ENCODE data around the gene MINDY4. TPM values are rescaled to one million over a fixed set of nuclear protein-coding genes. Genes with fewer than 3 reads are reported as not detected.
A peak's percentile ranks its signal among the peaks of the same experiment; 100 is the strongest.

MINDY4 gene
- total and polyA plus RNA-seq, 7 experiments from 2014 or later, result 0.41 to 1.5 (median 0.91) TPM

- ATAC-seq (no peak), DNase-seq (no peak)
- H3K27ac Mint-ChIP-seq, result no peak overlapping the region
- intact Hi-C loops (cut with micrococcal nuclease), result no loop called here
- no peaks in the 10 kb centered on the region for H3K27me3 Mint-ChIP-seq
- peaks cover 0 to 9% (median 0%) of the 10 kb centered on the region in 7 donors for H3K4me1 Mint-ChIP-seq
- H3K27ac ChIP-seq (ENCODE audit: low read depth, low read length), result no peak overlapping the region
- H3K4me1 ChIP-seq (ENCODE audit: control insufficient read depth in 2 of 2, insufficient read depth in 2 of 2, low read length in 2 of 2), result no peaks in the 10 kb centered on the region
- no peak overlapping the region for H3K4me3 ChIP-seq (ENCODE audit: low read length)
- ChIA-PET CTCF (no interaction called here), POLR2A (no interaction called here)
- H3K9me3 Mint-ChIP-seq, result no peaks in the 10 kb centered on the region
- peaks cover 0 to 5% (median 0%) of the 10 kb centered on the region in 5 donors for H3K36me3 Mint-ChIP-seq
- no peaks in the 10 kb centered on the region for H3K9me3 ChIP-seq (ENCODE audit: control insufficient read depth in 2 of 3, low read length in 3 of 3)
- H3K36me3 ChIP-seq (ENCODE audit: control insufficient read depth in 2 of 3, insufficient read depth in 3 of 3, low read length in 3 of 3), result no peaks in the 10 kb centered on the region
- H3K4me3 Mint-ChIP-seq, result no peak overlapping the region
- H3K27me3 ChIP-seq (ENCODE audit: control insufficient read depth in 2 of 2, insufficient read depth in 2 of 2, low read length in 2 of 2), result no peaks in the 10 kb centered on the region
Observed at GRCh38 chr7:30791114-30791513, 19.9 kb downstream of the MINDY4 start.

- no peaks in the 10 kb centered on the region for H3K4me1 ChIP-seq (ENCODE audit: control insufficient read depth in 2 of 2, insufficient read depth in 2 of 2, low read length in 2 of 2)
- H3K4me3 ChIP-seq (ENCODE audit: low read length), result no peak overlapping the region
- DNase-seq (no peak), ATAC-seq (no peak)
- H3K27ac ChIP-seq (ENCODE audit: low read depth, low read length), result no peak overlapping the region
- no peaks in the 10 kb centered on the region for H3K9me3 ChIP-seq (ENCODE audit: control insufficient read depth in 2 of 3, low read length in 3 of 3)
- no peaks in the 10 kb centered on the region for H3K36me3 ChIP-seq (ENCODE audit: control insufficient read depth in 2 of 3, insufficient read depth in 3 of 3, low read length in 3 of 3)
- intact Hi-C loops (cut with micrococcal nuclease), result no loop called here
- Mint-ChIP-seq H3K4me3 (no peak overlapping the region), H3K27me3 (no peaks in the 10 kb centered on the region), H3K9me3 (no peaks in the 10 kb centered on the region), H3K27ac (peak overlapping the region in 1 of 9 donors; percentile 57), H3K4me1 (peaks cover 0 to 27% (median 0%) of the 10 kb centered on the region in 7 donors), H3K36me3 (no peaks in the 10 kb centered on the region)
- CTCF ChIA-PET, result no interaction called here
- no peaks in the 10 kb centered on the region for H3K27me3 ChIP-seq (ENCODE audit: control insufficient read depth in 2 of 2, insufficient read depth in 2 of 2, low read length in 2 of 2)
- POLR2A ChIA-PET, result no interaction called here
Observed at GRCh38 chr7:30795161-30795948, 24.1 kb downstream of the MINDY4 start.

- Histone ChIP-seq H3K4me1 (ENCODE audit: control insufficient read depth in 2 of 2, insufficient read depth in 2 of 2, low read length in 2 of 2) (peaks cover 0 to 6% of the 10 kb centered on the region in 2 donors), H3K27me3 (ENCODE audit: control insufficient read depth in 2 of 2, insufficient read depth in 2 of 2, low read length in 2 of 2) (no peaks in the 10 kb centered on the region), H3K4me3 (ENCODE audit: low read length) (no peak overlapping the region), H3K9me3 (ENCODE audit: control insufficient read depth in 2 of 3, low read length in 3 of 3) (no peaks in the 10 kb centered on the region), H3K36me3 (ENCODE audit: control insufficient read depth in 2 of 3, insufficient read depth in 3 of 3, low read length in 3 of 3) (no peaks in the 10 kb centered on the region), H3K27ac (ENCODE audit: low read depth, low read length) (no peak overlapping the region)
- ATAC-seq (no peak), DNase-seq (no peak)
- H3K9me3 Mint-ChIP-seq, result no peaks in the 10 kb centered on the region
- H3K27me3 Mint-ChIP-seq, result no peaks in the 10 kb centered on the region
- intact Hi-C loops (cut with micrococcal nuclease), result no loop called here
- H3K27ac Mint-ChIP-seq, result peak overlapping the region in 4 of 9 donors; percentile 0 to 64 (median 44)
- ChIA-PET CTCF (interaction anchor here (0.6 kb wide), 1 partner anchor 32 kb away, joined by 3 read pairs; no protein-coding TSS in a partner anchor), POLR2A (interaction anchor here (0.7 kb wide), 1 partner anchor 719 kb away, joined by 3 read pairs; no protein-coding TSS in a partner anchor)
- peak overlapping the region in 1 of 10 donors; percentile 24 for H3K4me3 Mint-ChIP-seq
- peaks cover 0 to 35% (median 4%) of the 10 kb centered on the region in 7 donors for H3K4me1 Mint-ChIP-seq
- no peaks in the 10 kb centered on the region for H3K36me3 Mint-ChIP-seq
Observed at GRCh38 chr7:30796105-30796869, 25.1 kb downstream of the MINDY4 start.

GRCh38 chr7:30797176-30798040 lies 26.2 kb downstream of the MINDY4 start:
- ChIA-PET POLR2A (interaction anchor here (0.7 kb wide), 1 partner anchor 720 kb away, joined by 3 read pairs; no protein-coding TSS in a partner anchor), CTCF (interaction anchor here (0.5 to 0.6 kb wide), 2 partner anchors 33 to 1895 kb away, joined by 3 read pairs; no protein-coding TSS in a partner anchor)
- intact Hi-C loops (cut with micrococcal nuclease), result no loop called here
- Mint-ChIP-seq H3K4me3 (no peak overlapping the region), H3K27ac (peak overlapping the region in 3 of 9 donors; percentile 4 to 9 (median 4)), H3K27me3 (no peaks in the 10 kb centered on the region), H3K9me3 (no peaks in the 10 kb centered on the region), H3K36me3 (no peaks in the 10 kb centered on the region), H3K4me1 (peaks cover 0 to 35% (median 4%) of the 10 kb centered on the region in 7 donors)
- no peaks in the 10 kb centered on the region for H3K27me3 ChIP-seq (ENCODE audit: control insufficient read depth in 2 of 2, insufficient read depth in 2 of 2, low read length in 2 of 2)
- no peak overlapping the region for H3K27ac ChIP-seq (ENCODE audit: low read depth, low read length)
- DNase-seq (no peak), ATAC-seq (no peak)
- no peak overlapping the region for H3K4me3 ChIP-seq (ENCODE audit: low read length)
- peaks cover 0 to 6% of the 10 kb centered on the region in 2 donors for H3K4me1 ChIP-seq (ENCODE audit: control insufficient read depth in 2 of 2, insufficient read depth in 2 of 2, low read length in 2 of 2)
- H3K36me3 ChIP-seq (ENCODE audit: control insufficient read depth in 2 of 3, insufficient read depth in 3 of 3, low read length in 3 of 3), result no peaks in the 10 kb centered on the region
- no peaks in the 10 kb centered on the region for H3K9me3 ChIP-seq (ENCODE audit: control insufficient read depth in 2 of 3, low read length in 3 of 3)

- intact Hi-C loops (cut with micrococcal nuclease), result no loop called here
- POLR2A ChIA-PET, result no interaction called here
- Mint-ChIP-seq H3K4me3 (no peak overlapping the region), H3K27me3 (no peaks in the 10 kb centered on the region), H3K9me3 (no peaks in the 10 kb centered on the region), H3K36me3 (no peaks in the 10 kb centered on the region), H3K27ac (no peak overlapping the region), H3K4me1 (peaks cover 0 to 35% (median 4%) of the 10 kb centered on the region in 7 donors)
- DNase-seq, result no peak
- ATAC-seq, result no peak
- no peaks in the 10 kb centered on the region for H3K36me3 ChIP-seq (ENCODE audit: control insufficient read depth in 2 of 3, insufficient read depth in 3 of 3, low read length in 3 of 3)
- no peak overlapping the region for H3K27ac ChIP-seq (ENCODE audit: low read depth, low read length)
- H3K9me3 ChIP-seq (ENCODE audit: control insufficient read depth in 2 of 3, low read length in 3 of 3), result no peaks in the 10 kb centered on the region
- H3K4me3 ChIP-seq (ENCODE audit: low read length), result no peak overlapping the region
- H3K4me1 ChIP-seq (ENCODE audit: control insufficient read depth in 2 of 2, insufficient read depth in 2 of 2, low read length in 2 of 2), result peaks cover 0 to 6% of the 10 kb centered on the region in 2 donors
- CTCF ChIA-PET, result interaction anchor here (1.4 kb wide), 1 partner anchor 323 kb away, joined by 6 read pairs; no protein-coding TSS in a partner anchor
- H3K27me3 ChIP-seq (ENCODE audit: control insufficient read depth in 2 of 2, insufficient read depth in 2 of 2, low read length in 2 of 2), result no peaks in the 10 kb centered on the region
Observed at GRCh38 chr7:30799206-30799975, 28.2 kb downstream of the MINDY4 start.
